NCI-H1930 (cell line): ENCODE results near the gene CNGA1.

ENCODE experiments used
- DNase-seq, 2 experiments: peaks; one replicate each; lab custom pipeline; 2025; lab: John Stamatoyannopoulos, UW

CNGA1 gene

DNA sequence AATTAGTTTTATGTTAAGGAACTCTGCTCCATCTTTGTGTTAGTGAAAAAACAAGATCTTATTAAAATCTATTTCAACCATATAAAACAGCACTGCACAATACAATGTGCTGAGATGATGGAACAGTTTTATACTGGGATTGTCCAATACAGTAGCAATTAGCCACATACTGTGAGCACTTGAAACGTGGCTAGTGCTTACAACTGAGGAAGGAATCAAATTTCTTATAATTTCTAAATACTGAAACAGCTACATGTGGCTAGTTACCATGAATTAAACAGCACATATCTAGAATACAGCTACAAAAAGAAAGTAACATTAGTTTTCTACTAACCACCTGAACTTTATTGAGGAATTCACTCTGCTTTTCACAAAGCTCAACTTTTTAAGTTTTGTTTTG lies 116.8 kb downstream of the CNGA1 start:
- DNase-seq = no peak

GRCh38 chr4:47891928-47892327 lies 124.6 kb downstream of the CNGA1 start:
- DNase-seq = no peak
